ENCODE results near the gene RASAL2.
"Not testable (repeated sequence)": the region's sequence is repeated elsewhere in the genome, so short reads cannot be mapped to it uniquely, and the experiment has no call there.

Gene RASAL2

DNA sequence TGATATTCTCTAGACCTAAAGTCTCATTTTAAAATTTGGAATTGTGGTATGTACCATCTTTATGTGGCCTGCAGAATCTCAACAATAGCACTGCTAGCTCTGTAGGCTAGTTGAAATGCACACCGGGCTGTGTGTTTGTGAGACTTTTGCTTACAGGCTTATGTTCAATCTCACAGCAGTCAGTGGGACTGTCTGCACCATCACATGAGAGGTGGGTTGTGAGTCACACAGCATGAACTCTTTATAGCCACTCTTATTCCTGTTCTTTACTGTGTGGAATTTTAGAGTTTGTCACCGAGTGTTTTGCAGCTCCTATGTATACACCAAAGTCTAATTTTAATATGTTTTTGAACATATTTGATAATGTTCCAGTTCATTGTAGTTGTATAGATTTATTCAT lies 74.6 kb downstream of the RASAL2 start:
- DNase-seq = no peak

GRCh38 chr1:178169649-178170048 lies 75.7 kb downstream of the RASAL2 start:
- DNase-seq = no peak

DNA sequence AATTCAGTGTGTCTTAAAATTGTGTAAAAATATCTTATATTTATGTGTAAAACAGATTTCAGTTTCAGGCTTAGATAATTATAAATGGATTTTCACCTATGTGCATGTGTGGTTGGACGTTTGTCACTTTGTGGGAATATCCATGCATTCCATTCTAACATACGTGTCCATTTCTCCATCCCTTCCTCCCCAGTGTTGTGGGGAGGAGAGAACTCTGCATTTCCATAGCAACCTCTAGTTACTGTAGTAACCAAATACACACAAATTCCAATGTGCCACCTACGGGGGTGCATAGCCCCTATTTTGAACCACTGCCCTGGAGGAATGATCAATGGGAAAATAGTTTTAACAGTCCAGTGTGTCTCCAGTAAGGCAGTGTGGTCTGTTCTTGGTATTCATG lies 79.0 kb downstream of the RASAL2 start:
- no peak for DNase-seq

DNA sequence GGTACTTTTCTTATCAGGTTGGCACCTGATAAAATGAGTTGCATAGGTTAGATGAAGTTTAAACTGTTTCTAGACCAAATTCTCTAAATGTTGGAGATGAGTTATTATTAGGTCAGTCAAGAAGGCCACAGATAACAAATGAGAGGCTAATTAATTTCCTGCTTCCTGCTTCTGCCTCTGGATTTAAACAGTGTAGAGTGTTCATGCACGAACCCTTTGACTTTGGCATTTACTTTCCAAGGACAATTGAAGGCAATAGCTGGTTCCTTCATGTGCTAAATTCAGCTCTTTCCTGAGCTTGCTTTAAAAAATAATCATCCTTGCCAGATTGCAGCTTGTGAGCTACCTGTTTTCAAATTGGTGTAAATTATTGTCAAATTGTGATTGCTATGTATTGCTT lies 80.6 kb downstream of the RASAL2 start:
- no peak for DNase-seq

GRCh38 chr1:178180405-178180804 lies 86.5 kb downstream of the RASAL2 start:
- DNase-seq = no peak

- DNase-seq = no peak
These were observed 89.9 kb downstream of the RASAL2 start for GRCh38 chr1:178183796-178184195.

GRCh38 chr1:178188306-178188705 lies 94.4 kb downstream of the RASAL2 start:
- no peak for DNase-seq

GRCh38 chr1:178189814-178190213 lies 95.9 kb downstream of the RASAL2 start:
- peak; percentile 2 for DNase-seq

GRCh38 chr1:178190881-178191280 lies 97.0 kb downstream of the RASAL2 start:
- no peak for DNase-seq

DNA sequence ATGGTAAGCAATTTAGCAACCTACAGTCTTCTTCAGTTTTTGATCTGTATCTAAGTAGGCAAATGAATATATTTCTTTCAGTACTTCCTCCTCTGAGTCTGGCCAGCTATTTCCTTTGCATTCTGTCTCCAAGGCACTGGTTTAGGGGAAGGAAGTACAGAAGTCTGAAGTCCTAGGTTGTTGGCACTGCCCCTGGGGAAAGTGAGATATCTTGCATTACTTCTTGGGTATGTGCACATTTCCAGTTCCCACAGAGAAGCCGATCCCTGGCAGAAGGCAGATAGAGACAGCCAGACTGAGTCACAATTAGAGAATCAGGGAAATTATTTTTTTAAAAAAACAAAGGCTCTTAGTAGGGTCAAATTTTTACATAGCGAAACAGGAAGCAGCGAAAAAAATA lies 98.8 kb downstream of the RASAL2 start:
- DNase-seq = no peak

GRCh38 chr1:178196631-178197030 lies 102.7 kb downstream of the RASAL2 start:
- no peak for DNase-seq

DNA sequence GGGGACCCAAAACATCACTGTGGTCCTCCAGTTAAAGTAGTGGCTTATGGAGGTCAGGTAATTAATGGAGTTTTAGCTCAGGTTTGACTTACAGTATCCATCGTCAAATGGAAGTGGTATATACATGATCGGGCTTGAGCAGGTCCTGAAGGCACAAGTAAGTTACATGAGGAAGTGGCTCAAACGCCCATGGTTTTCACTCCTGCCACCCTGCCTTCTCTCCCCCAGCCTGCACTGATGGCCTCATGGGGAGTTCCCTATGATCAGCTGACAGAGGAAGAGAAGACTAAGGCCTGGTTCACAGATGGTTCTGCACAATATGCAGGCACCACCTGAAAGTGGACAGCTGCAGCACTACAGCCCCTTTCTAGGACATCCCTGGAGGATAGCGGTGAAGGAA lies 108.2 kb downstream of the RASAL2 start:
- DNase-seq = not testable (repeated sequence)

GRCh38 chr1:178202546-178202945 lies 108.6 kb downstream of the RASAL2 start:
- DNase-seq = not testable (repeated sequence)

GRCh38 chr1:178208269-178208856 lies 114.5 kb downstream of the RASAL2 start:
- not testable (repeated sequence) for DNase-seq

GRCh38 chr1:178209935-178210334 lies 116.0 kb downstream of the RASAL2 start:
- no peak for DNase-seq

DNA sequence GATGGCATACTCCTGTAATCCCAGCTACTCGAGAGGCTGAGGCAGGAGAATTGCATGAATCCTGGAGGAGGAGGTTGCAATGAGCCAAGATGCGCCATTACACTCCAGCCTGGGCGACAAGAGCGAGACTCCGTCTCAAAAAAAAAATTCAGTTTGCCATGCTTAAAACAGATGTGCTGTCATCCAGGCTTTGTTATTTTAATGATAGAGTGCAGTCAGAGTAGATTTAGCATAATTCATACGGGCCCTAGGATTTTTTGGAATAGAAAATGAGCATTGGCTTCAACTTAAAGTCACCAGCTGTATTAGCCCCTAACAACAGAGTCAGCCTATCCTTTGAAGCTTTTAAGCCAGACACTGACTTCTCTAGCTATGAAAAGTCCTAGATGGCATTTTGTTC lies 124.6 kb downstream of the RASAL2 start:
- DNase-seq = no peak

GRCh38 chr1:178220094-178220493 lies 126.2 kb downstream of the RASAL2 start:
- DNase-seq = no peak

GRCh38 chr1:178223289-178223688 lies 129.4 kb downstream of the RASAL2 start:
- no peak for DNase-seq

- DNase-seq = no peak
These were observed 130.5 kb downstream of the RASAL2 start for GRCh38 chr1:178224358-178224757.

GRCh38 chr1:178230881-178231409 lies 137.0 kb downstream of the RASAL2 start:
- DNase-seq = no peak

DNA sequence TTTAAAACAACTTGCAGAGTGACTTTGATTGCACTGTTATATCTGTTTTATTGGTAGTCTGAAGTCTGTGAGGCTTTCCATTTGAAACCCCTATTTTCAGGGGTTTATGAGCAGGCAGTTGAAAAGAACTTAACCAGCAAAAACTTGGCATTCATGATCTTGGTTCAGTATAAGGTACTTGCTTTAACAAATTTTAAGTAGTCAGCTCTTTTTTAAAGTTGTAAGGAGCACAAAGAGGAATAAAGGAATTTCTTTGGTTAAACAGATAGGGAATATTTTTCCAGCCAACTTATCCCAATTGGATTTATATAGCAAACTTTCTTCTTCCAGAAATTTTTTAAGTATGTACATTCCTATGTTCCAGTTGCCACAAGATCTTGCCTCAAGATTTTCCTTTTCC lies 138.2 kb downstream of the RASAL2 start:
- DNase-seq = no peak

DNA sequence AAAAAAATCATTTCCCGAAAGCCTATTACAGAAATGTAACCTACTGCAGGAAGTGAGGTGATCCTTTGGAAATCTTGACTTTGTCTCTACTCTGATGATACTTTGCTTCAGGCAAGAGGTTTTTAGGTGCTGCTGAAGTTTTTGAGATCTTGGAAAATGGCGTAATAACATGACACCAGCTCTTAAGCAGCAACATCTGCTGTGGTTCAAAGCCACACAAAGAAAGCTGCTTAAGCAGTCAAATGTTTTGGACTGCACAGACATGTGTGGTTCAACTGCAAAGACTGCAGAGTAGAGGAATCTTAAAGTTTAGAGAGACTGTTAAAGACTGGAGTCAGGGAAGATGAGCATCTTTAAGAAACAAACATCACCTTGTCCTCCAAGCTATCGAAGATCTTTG lies 139.0 kb downstream of the RASAL2 start:
- DNase-seq = no peak

DNA sequence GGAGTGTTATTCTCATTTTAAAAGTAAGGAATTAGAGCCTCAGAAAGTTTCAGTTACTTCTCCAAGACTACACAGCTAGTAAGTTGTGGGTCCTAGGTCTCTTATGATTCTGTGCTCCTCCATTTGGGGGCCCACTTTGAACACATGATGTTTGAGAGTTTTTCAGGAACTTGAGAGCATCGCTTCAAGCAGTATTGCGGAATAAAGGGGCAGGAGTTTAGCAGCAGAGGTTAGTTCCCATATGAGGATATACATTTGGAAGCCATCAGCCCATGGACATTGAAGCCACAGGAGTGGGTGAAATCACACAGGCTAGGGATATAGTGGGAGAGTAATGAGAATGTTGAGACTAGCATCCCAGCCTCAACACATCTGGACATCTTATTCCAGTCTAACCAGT lies 143.2 kb downstream of the RASAL2 start:
- DNase-seq = no peak

DNA sequence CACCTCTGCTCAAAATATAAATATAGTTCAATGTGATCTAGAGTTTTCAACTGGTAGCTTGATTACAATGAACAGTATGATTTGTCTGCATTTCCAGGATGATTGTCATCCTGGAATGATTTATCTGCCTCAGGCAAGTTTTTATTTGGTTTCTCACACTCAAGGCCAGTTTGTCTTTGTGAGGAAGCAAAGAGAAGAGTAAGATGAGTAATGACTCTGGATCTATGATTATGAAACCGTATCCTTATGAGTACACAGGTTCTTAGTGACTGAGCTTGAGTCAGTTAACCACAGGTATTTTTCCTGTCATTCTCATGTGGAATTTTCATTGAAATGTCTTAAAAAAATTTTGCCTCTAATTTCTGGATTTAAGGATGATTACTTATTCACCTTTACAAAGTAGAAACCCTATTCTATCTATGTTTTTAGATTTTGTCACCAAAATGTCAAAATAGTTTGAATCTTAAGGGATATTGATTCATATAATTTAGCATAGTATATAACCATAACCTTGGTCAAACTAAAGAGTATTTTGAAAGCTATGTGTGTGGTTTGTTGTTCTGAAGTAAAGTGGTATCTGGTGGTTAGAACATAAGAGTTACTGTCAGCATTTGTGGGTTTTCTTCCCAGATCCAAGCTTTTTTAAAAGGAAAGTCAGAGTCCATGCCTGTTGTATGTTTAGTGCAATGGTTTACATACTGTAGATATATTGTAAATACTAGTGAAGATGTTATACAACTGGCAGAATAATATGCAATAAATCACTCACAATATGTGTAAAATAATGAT lies 145.0 kb downstream of the RASAL2 start:
- no peak for DNase-seq

GRCh38 chr1:178241057-178241456 lies 147.2 kb downstream of the RASAL2 start:
- no peak for DNase-seq
